Neuronal stem cell (in vitro differentiated cells): ENCODE data around the gene FAM177B.

Experiments used
- DNase-seq: peaks from one replicate; pipeline ENCODE4 v3.0.0-alpha.2; 2013; ENCODE audit warnings: low spot score
- H2AFZ ChIP-seq: one replicate; pipeline ENCODE4 v1.6.1; 2013; ENCODE audit warnings: mild to moderate bottlenecking, low read length, inconsistent platforms
- H2AK5ac ChIP-seq: 2 replicates; pipeline ENCODE4 v1.6.1; 2013; ENCODE audit warnings: low read depth, mild to moderate bottlenecking, inconsistent platforms, low read length, moderate library complexity, mixed read lengths
- H2BK120ac ChIP-seq: 2 replicates; pipeline ENCODE4 v1.6.1; 2013; ENCODE audit warnings: low read depth, mild to moderate bottlenecking, inconsistent platforms, low read length, moderate library complexity, mixed read lengths
- H2BK12ac ChIP-seq: one replicate; pipeline ENCODE4 v1.6.1; 2013; ENCODE audit warnings: low read length, inconsistent platforms
- H2BK15ac ChIP-seq: 2 replicates; pipeline ENCODE4 v1.6.1; 2013; ENCODE audit warnings: mild to moderate bottlenecking, low read length, inconsistent platforms, mixed read lengths
- H2BK5ac ChIP-seq: one replicate; pipeline ENCODE4 v1.6.1; 2013; ENCODE audit warnings: inconsistent platforms, mild to moderate bottlenecking, low read length, moderate library complexity
- H3K14ac ChIP-seq: one replicate; pipeline ENCODE4 v1.6.1; 2013; ENCODE audit warnings: low read length, inconsistent platforms
- H3K18ac ChIP-seq: 2 replicates; pipeline ENCODE4 v1.6.1; 2013; ENCODE audit warnings: low read length, inconsistent platforms
- H3K23ac ChIP-seq: 2 replicates; pipeline ENCODE4 v1.6.1; 2013; ENCODE audit warnings: low read depth, mild to moderate bottlenecking, mixed read lengths, low read length, inconsistent platforms; ENCODE audit not compliant: poor library complexity
- H3K27ac ChIP-seq: replicated peaks from 3 replicates; pipeline ENCODE4 v1.5.1; 2013; ENCODE audit warnings: low read length, inconsistent platforms
- H3K27me3 ChIP-seq, 3 experiments: 2 replicates each; pipeline ENCODE4 v1.6.1; 2013; ENCODE audit warnings: low read length in 3 of 3, mild to moderate bottlenecking in 2 of 3, inconsistent platforms in 1 of 3, low read depth in 1 of 3, mixed read lengths in 1 of 3, moderate library complexity in 1 of 3; ENCODE audit not compliant: control insufficient read depth in 3 of 3, insufficient read depth in 3 of 3
- H3K36me3 ChIP-seq, 2 donors: replicated peaks in 1 of 2; 2 replicates each; pipeline ENCODE4 v1.6.1; 2013; ENCODE audit warnings: low read length in 2 of 2; ENCODE audit not compliant: control insufficient read depth in 2 of 2, insufficient read depth in 2 of 2
- H3K4ac ChIP-seq: 2 replicates; pipeline ENCODE4 v1.6.1; 2013; ENCODE audit warnings: inconsistent platforms, mild to moderate bottlenecking, low read length, moderate library complexity
- H3K4me1 ChIP-seq, 2 donors: 1 replicate in 1 of 2; 2 replicates in 1 of 2; pipeline ENCODE4 v1.6.1; 2013; ENCODE audit warnings: low read length in 2 of 2, low read depth in 1 of 2; ENCODE audit not compliant: control insufficient read depth in 2 of 2, insufficient read depth in 1 of 2
- H3K4me2 ChIP-seq: one replicate; pipeline ENCODE4 v1.6.1; 2013; ENCODE audit warnings: mild to moderate bottlenecking, low read length, inconsistent platforms; ENCODE audit not compliant: insufficient read depth, poor library complexity, severe bottlenecking
- H3K4me3 ChIP-seq, 2 donors: 2 replicates each; pipeline ENCODE4 v1.5.1; 2013; ENCODE audit warnings: low read length in 2 of 2, mild to moderate bottlenecking in 2 of 2, inconsistent platforms in 1 of 2, moderate library complexity in 1 of 2
- H3K79me1 ChIP-seq: one replicate; pipeline ENCODE4 v1.6.1; 2013; ENCODE audit warnings: low read depth, mild to moderate bottlenecking, inconsistent platforms, low read length, moderate library complexity
- H3K9ac ChIP-seq: one replicate; pipeline ENCODE4 v1.6.1; 2013; ENCODE audit warnings: mild to moderate bottlenecking, low read depth, low read length, inconsistent platforms; ENCODE audit not compliant: poor library complexity
- H3K9me3 ChIP-seq, 2 donors: replicated peaks in 1 of 2; 2 replicates each; pipeline versions ENCODE3 to v1.6.1; 2013; ENCODE audit warnings: low read length in 2 of 2, mild to moderate bottlenecking in 2 of 2, inconsistent platforms in 1 of 2, low read depth in 1 of 2, mixed read lengths in 1 of 2, moderate library complexity in 1 of 2; ENCODE audit not compliant: control insufficient read depth in 2 of 2, insufficient read depth in 1 of 2
- H4K8ac ChIP-seq: one replicate; pipeline ENCODE4 v1.6.1; 2013; ENCODE audit warnings: low read depth, mild to moderate bottlenecking, inconsistent platforms, low read length, moderate library complexity
- H4K91ac ChIP-seq: one replicate; pipeline ENCODE4 v1.6.1; 2013; ENCODE audit warnings: low read length, low read depth, mild to moderate bottlenecking, inconsistent platforms; ENCODE audit not compliant: poor library complexity
- WGBS, 2 donors: extraction: QIAGEN DNeasy Blood & Tissue Kit; methylation state at CpG; one replicate each; pipeline ENCODE4 v1.1.7; 2013; ENCODE audit warnings: missing lambda C conversion rate in 2 of 2, mixed read lengths in 1 of 2; ENCODE audit not compliant: insufficient read length in 2 of 2, insufficient replicate concordance in 1 of 2; ENCODE audit errors: extremely low coverage in 2 of 2; 5-methylcytosine and 5-hydroxymethylcytosine counted together

FAM177B gene

GRCh38 chr1:222706815-222707214 is 30.2 kb upstream of the FAM177B start:
- Histone ChIP-seq H4K8ac (no peak overlapping the region), H2AFZ (no peak overlapping the region), H3K18ac (no peak overlapping the region), H3K9me3 (peaks cover 3 to 15% of the 10 kb centered on the region in 2 donors), H3K4me2 (no peak overlapping the region), H2BK120ac (no peak overlapping the region), H2BK12ac (no peak overlapping the region), H3K14ac (no peak overlapping the region), H2BK15ac (no peak overlapping the region), H3K4me1 (peaks cover 0 to 5% of the 10 kb centered on the region in 2 donors), H2BK5ac (no peak overlapping the region), H3K79me1 (peaks cover 8% of the 10 kb centered on the region), H3K9ac (no peak overlapping the region), H3K27me3 (no peaks in the 10 kb centered on the region), H3K23ac (no peak overlapping the region), H3K4me3 (no peak overlapping the region), H3K27ac (no peak overlapping the region), H4K91ac (no peak overlapping the region), H3K4ac (no peak overlapping the region), H2AK5ac (no peak overlapping the region), H3K36me3 (peaks cover 1 to 32% of the 10 kb centered on the region in 2 donors)
- no peak for DNase-seq
- no CpG with 5 or more reads among the region's 4 CpGs for WGBS, 2 donors

DNA sequence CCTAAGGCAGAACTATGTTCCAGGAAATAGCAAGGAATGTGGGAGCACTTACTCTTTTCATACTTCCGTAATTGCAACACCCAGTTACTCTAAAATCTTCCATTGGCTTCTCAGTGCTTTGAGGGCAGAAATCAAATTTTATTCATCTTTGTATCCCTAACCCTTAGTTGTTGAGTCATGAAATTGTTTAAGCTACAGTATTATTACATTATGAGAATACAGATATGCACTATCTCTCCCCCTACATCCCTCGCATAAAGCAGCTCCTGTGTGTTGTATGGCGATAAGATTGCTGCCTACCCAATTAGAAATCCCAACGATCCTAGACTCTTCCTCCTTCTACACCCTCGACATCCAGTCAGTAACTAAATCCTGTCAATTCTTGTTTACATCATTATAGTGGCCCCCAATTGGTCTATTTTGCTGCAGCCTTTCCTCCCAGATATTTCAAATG is 27.3 kb upstream of the FAM177B start:
- Histone ChIP-seq H4K8ac (no peak overlapping the region), H3K14ac (no peak overlapping the region), H2BK12ac (no peak overlapping the region), H3K9me3 (peaks cover 3 to 6% of the 10 kb centered on the region in 2 donors), H3K9ac (no peak overlapping the region), H2BK15ac (no peak overlapping the region), H4K91ac (no peak overlapping the region), H3K23ac (no peak overlapping the region), H2BK120ac (no peak overlapping the region), H2AK5ac (no peak overlapping the region), H3K4me3 (no peak overlapping the region), H3K27ac (no peak overlapping the region), H3K79me1 (peaks cover 9% of the 10 kb centered on the region), H3K27me3 (no peaks in the 10 kb centered on the region), H3K4ac (no peak overlapping the region), H2BK5ac (no peak overlapping the region), H3K4me1 (peaks cover 0 to 5% of the 10 kb centered on the region in 2 donors), H3K4me2 (no peak overlapping the region), H3K18ac (no peak overlapping the region), H2AFZ (no peak overlapping the region), H3K36me3 (peaks cover 0 to 11% of the 10 kb centered on the region in 2 donors)
- no CpG with 5 or more reads among the region's 5 CpGs for WGBS, 2 donors
- no peak for DNase-seq

- no peaks in the 10 kb centered on the region for H3K27me3 ChIP-seq
- no peak overlapping the region for H2BK15ac ChIP-seq
- peak overlapping the region; percentile 92 for H3K18ac ChIP-seq
- H3K4me3 ChIP-seq = peak overlapping the region; percentile 97 to 98
- H3K27ac ChIP-seq = peak overlapping the region; percentile 76
- peak; percentile 30 for DNase-seq
- no peak overlapping the region for H3K4ac ChIP-seq
- H2BK5ac ChIP-seq = peak overlapping the region; percentile 87
- H3K36me3 ChIP-seq = peaks cover 2 to 14% of the 10 kb centered on the region in 2 donors
- peaks cover 7% of the 10 kb centered on the region for H3K79me1 ChIP-seq
- H3K4me2 ChIP-seq = peak overlapping the region; percentile 85
- H4K8ac ChIP-seq = no peak overlapping the region
- peak overlapping the region; percentile 67 for H2BK12ac ChIP-seq
- peaks cover 0 to 5% of the 10 kb centered on the region in 2 donors for H3K4me1 ChIP-seq
- H3K9me3 ChIP-seq = no peaks in the 10 kb centered on the region
- peak overlapping the region; percentile 99 for H2AFZ ChIP-seq
- H2BK120ac ChIP-seq = no peak overlapping the region
- H3K14ac ChIP-seq = peak overlapping the region; percentile 92
- H4K91ac ChIP-seq = no peak overlapping the region
- H3K9ac ChIP-seq = peak overlapping the region; percentile 93
- no CpG with 5 or more reads among the region's 42 CpGs for WGBS, 2 donors
- H2AK5ac ChIP-seq = peak overlapping the region; percentile 42
- peak overlapping the region; percentile 76 for H3K23ac ChIP-seq
Observed at GRCh38 chr1:222711319-222712252, 25.4 kb upstream of the FAM177B start.
